Epithelial cell of proximal tubule (primary cell): ENCODE data around the gene RER1. TPM values are rescaled to one million over a fixed set of nuclear protein-coding genes. Genes with fewer than 3 reads are reported as not detected.

Experiments used
- DNase-seq: peaks from one replicate; pipeline ENCODE4 v3.0.0-alpha.2; 2011; ENCODE audit warnings: low read depth
- H3K4me3 ChIP-seq: 2 replicates; pipeline ENCODE4 v1.5.1; 2011; ENCODE audit warnings: low read depth, mild to moderate bottlenecking, low read length
- CTCF ChIP-seq: conservative IDR thresholded peaks from 2 replicates; pipeline ENCODE4 v1.5.1; 2012; ENCODE audit warnings: low read depth, mild to moderate bottlenecking, low read length
- total RNA-seq: library from RNA; depleted of rRNA; stranded (reverse); fragments of >200 nt; gene quantifications from 2 replicates; pipeline ENCODE4 v1.2.3, GENCODE V29; 2015

Gene RER1
- total RNA-seq, 1 donor from 2014 or later = 185 TPM

DNA sequence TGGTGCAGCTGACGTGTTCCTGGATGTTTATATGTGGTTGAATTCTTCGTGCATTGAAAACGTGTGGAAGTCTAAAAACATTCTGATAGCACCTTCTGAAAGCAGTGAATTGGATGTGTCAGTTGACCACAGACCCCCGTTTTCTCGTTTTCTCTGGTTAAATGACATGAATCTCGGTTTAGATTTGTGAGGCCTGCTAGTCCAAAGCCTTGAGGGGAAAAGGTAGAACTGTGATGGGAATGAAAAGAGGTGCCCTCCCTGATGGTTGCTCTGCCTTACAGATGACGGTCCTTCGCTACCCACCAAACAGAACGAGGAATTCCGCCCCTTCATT is 8.9 kb downstream of the RER1 start:
- DNase-seq = no peak
- TF ChIP-seq CTCF = no peak

DNA sequence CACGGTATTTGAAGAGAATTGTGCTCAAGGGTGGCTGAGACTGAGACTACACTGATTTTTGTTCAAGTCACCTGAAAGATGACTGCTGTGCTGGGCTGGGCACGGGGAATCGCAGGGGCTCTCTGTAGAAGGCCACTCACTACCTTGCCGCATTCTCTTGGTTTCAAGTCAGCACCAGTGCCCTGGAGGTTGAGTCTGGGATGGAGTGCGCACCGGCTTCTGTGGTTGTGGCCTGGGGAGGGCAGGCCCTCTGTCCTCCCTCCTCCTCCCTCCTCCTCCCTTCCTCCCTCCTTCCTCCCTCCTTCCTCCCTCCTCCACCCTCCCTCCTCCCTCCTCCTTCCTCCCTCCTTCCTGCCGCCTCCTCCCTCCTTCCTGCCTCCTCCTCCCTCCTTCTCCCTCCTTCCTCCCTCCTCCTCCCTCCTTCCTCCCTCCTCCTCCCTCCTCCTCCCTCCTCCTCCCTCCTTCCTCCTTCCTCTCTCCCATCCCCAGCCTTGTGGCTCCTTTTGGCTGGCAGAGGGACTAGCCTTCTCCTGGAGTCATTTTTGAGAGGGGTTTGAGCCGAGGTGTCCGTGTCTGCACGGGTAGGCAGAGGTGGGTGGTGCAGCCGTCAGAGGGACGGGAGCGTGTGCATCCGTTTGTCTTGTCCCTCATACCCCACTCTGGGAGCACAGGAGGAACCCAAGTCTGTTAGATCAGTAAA is 9.5 kb downstream of the RER1 start:
- H3K4me3 ChIP-seq = no peak overlapping the region
- no peak for DNase-seq
- no peak for TF ChIP-seq CTCF

More for the DNA sequence above, 8.9 kb downstream of the RER1 start:
- no peak overlapping the region for H3K4me3 ChIP-seq

GRCh38 chr1:2402420-2402819 is 10.8 kb downstream of the RER1 start:
- no peak for TF ChIP-seq CTCF
- H3K4me3 ChIP-seq = no peak overlapping the region
- no peak for DNase-seq

GRCh38 chr1:2403273-2403672 is 11.6 kb downstream of the RER1 start:
- no peak for TF ChIP-seq CTCF
- DNase-seq = no peak
- H3K4me3 ChIP-seq = no peak overlapping the region

DNA sequence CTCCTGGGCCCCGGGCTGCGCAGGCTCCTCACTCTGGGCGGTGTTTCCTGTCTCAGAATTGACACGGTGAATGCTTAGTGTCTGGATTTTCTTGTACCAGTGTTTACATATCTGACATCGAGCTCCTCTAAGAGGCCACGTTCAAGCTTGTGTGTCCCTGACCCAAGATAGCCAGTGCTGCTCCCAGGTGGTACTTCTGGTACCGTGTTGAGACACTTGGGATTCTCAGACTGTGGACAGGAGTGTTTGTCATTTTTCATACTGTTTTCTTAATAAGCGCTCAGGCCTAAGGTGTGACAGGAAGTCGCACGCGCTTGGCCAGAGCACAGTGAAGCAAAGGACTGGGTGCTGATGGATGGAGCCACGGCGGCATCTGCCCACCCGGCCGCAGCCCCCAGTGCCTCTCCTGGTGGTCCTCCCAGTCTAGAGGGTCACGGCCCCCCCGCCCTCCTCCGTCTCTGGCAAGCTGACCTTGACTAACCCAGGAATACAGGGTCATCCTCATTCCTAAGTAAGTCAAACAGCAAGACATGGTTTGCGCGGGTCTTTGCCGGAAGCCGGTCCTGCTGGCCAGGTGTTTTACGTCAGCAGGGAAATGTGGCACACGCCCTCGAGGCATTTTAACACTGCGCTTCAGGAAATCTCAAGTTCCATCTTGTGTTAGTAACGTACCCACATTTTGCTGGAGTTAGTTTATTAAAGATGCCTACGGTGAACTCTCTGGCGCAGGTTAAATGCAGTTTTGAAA is 12.7 kb downstream of the RER1 start:
- DNase-seq = no peak
- H3K4me3 ChIP-seq = no peak overlapping the region
- no peak for TF ChIP-seq CTCF

DNA sequence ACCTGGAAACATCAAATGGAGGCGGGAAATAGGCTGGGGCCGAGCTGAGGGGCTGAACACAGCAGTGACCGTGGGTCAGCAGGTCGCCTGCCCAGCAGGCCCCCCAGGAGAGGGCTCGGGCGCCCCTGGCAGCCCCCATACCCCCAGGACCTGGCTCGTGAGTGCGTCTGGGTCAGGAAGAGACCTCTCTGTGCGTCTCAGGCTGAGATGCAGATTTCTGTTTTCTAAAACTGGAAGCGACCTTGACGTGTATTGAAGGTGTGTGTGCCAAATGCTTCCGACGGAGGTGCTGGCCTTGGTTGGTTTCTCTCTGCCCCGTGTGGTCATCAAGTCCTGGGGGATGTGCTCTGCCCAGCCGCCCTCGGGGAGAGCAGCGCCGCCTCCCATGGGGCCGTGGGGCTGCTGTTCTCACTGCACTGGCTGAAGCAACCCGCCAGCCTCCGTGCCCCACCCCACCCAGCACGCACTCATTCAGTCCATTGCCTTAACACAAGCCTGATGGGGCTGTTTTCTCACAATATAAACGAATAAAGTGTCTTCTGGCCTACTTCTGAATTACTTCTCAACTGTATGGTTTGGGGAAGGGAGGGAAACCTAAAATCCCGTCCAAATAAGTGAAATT is 13.4 kb downstream of the RER1 start:
- no peak for DNase-seq
- H3K4me3 ChIP-seq = no peak overlapping the region
- no peak for TF ChIP-seq CTCF
